KMS-11 (cell line): ENCODE results near the gene ZNF536.

Experiments
- H2AFZ ChIP-seq: fragments of 200-600 bp; sonication (generic); 2 replicates; pipeline ENCODE4 v1.6.1; 2016; ENCODE audit warnings: antibody characterized with exemption, mixed run types, low read depth
- H3K27ac ChIP-seq: fragments of 200-600 bp; sonication (generic); 2 replicates; pipeline ENCODE4 v1.6.1; 2016; ENCODE audit warnings: mild to moderate bottlenecking, mixed run types
- H3K27me3 ChIP-seq: fragments of 200-600 bp; sonication (generic); 2 replicates; pipeline ENCODE4 v1.6.1; 2017; ENCODE audit warnings: mild to moderate bottlenecking, low read depth, mixed run types, moderate library complexity; ENCODE audit not compliant: insufficient read depth
- H3K36me3 ChIP-seq: fragments of 200-600 bp; sonication (generic); 2 replicates; pipeline ENCODE4 v1.6.1; 2017; ENCODE audit warnings: mild to moderate bottlenecking, mixed run types; ENCODE audit not compliant: insufficient read depth
- H3K4me1 ChIP-seq: fragments of 200-600 bp; sonication (generic); 2 replicates; pipeline ENCODE4 v1.6.1; 2016; ENCODE audit warnings: mild to moderate bottlenecking, low read depth, mixed run types; ENCODE audit not compliant: poor library complexity, severe bottlenecking
- H3K4me2 ChIP-seq: fragments of 200-600 bp; sonication (generic); 2 replicates; pipeline ENCODE4 v1.7.0; 2016; ENCODE audit warnings: mild to moderate bottlenecking, mixed run types
- H3K4me3 ChIP-seq: fragments of 200-600 bp; sonication (generic); IDR thresholded peaks from 2 replicates; pipeline ENCODE4 v1.6.1; 2017; ENCODE audit warnings: low read depth, low read length, mixed read lengths; ENCODE audit not compliant: insufficient read depth
- H3K79me2 ChIP-seq: fragments of 200-600 bp; sonication (generic); 2 replicates; pipeline ENCODE4 v1.6.1; 2016; ENCODE audit warnings: low read depth, mixed run types; ENCODE audit not compliant: insufficient read depth
- H3K9ac ChIP-seq: fragments of 200-600 bp; sonication (generic); 2 replicates; pipeline ENCODE4 v1.6.1; 2016; ENCODE audit warnings: mild to moderate bottlenecking, mixed run types
- H4K20me1 ChIP-seq: fragments of 200-600 bp; sonication (generic); 2 replicates; pipeline ENCODE4 v1.6.1; 2016; ENCODE audit warnings: mild to moderate bottlenecking, mixed run types; ENCODE audit not compliant: insufficient read depth
- TF ChIP-seq, protein P1 (sequence below): fragments of 200-600 bp; sonication (generic); conservative IDR thresholded peaks from 2 replicates; pipeline ENCODE4 v1.6.1; 2017; ENCODE audit warnings: low read depth, mild to moderate bottlenecking, antibody characterized with exemption, low read length, moderate library complexity, mixed read lengths

ZNF536 gene

DNA sequence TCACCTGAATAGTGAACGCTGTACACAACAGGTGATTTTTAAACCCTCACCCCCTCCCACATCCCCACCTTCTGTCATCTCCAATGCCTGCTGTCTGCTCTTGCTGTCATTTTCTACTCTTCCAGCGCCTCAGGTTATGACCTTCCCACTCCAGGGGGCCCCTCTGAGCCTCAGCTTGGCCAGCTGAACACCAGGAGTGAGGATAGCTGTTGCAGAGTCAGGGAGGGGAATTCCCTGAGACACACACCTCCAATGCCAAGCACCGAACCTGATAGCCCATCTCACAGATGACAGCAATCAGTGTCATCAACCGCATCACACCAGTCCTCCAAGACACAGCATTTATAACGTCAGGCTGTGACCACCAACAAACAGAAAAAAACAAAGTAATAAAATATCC, 193.5 kb downstream of the ZNF536 start:
- Histone ChIP-seq H3K4me1 (no peaks in the 10 kb centered on the region), H4K20me1 (no peaks in the 10 kb centered on the region), H3K27ac (no peak overlapping the region), H3K9ac (no peak overlapping the region), H3K36me3 (no peaks in the 10 kb centered on the region), H3K27me3 (no peaks in the 10 kb centered on the region; the same call in 1 of the 2 replicates), H3K4me2 (no peak overlapping the region), H3K4me3 (no peak overlapping the region), H3K79me2 (no peaks in the 10 kb centered on the region), H2AFZ (no peak overlapping the region)
- TF ChIP-seq, protein P1, sequence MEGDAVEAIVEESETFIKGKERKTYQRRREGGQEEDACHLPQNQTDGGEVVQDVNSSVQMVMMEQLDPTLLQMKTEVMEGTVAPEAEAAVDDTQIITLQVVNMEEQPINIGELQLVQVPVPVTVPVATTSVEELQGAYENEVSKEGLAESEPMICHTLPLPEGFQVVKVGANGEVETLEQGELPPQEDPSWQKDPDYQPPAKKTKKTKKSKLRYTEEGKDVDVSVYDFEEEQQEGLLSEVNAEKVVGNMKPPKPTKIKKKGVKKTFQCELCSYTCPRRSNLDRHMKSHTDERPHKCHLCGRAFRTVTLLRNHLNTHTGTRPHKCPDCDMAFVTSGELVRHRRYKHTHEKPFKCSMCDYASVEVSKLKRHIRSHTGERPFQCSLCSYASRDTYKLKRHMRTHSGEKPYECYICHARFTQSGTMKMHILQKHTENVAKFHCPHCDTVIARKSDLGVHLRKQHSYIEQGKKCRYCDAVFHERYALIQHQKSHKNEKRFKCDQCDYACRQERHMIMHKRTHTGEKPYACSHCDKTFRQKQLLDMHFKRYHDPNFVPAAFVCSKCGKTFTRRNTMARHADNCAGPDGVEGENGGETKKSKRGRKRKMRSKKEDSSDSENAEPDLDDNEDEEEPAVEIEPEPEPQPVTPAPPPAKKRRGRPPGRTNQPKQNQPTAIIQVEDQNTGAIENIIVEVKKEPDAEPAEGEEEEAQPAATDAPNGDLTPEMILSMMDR, result no peak

DNA sequence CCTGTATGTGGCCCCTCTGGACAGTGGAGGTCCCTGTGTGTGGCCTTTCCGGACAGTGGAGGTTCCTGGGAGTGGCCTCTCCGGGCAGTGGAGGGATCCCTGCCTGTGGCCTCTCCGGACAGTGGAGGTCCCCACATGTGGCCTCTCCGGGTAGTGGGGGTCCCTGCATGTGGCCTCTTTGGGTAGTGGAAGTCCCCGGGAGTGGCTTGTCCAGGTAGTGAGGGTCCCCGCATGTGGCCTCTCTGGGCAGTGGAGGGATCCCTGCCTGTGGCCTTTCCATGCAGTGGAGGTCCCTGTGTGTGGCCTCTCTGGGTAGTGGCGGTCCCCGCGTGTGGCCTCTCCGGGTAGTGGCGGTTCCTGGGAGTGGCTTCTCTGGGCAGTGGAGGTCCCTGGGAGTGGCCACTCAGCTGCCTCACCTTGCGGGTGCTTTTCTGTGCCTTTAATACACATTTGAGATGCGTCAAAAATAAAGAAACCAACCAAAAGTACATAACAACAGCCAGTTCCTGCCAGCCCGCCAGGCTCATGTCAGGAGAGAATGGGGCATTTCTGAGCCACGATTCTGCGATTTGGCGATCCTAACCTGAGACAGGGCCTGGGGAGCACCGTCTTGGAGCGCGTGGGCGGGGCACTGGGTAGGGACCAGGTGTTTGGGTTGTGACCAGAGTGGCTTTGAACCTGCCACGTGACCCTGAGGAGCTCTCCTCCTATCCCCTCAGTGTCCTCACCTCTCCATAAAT, 194.7 kb downstream of the ZNF536 start:
- Histone ChIP-seq H3K27me3 (no peaks in the 10 kb centered on the region; the same call in 1 of the 2 replicates), H3K36me3 (no peaks in the 10 kb centered on the region), H3K9ac (no peak overlapping the region), H3K4me1 (no peaks in the 10 kb centered on the region), H3K79me2 (no peaks in the 10 kb centered on the region), H3K4me3 (no peak overlapping the region), H3K27ac (no peak overlapping the region), H4K20me1 (no peaks in the 10 kb centered on the region), H2AFZ (no peak overlapping the region), H3K4me2 (no peak overlapping the region)
- TF ChIP-seq, protein P1, result no peak

DNA sequence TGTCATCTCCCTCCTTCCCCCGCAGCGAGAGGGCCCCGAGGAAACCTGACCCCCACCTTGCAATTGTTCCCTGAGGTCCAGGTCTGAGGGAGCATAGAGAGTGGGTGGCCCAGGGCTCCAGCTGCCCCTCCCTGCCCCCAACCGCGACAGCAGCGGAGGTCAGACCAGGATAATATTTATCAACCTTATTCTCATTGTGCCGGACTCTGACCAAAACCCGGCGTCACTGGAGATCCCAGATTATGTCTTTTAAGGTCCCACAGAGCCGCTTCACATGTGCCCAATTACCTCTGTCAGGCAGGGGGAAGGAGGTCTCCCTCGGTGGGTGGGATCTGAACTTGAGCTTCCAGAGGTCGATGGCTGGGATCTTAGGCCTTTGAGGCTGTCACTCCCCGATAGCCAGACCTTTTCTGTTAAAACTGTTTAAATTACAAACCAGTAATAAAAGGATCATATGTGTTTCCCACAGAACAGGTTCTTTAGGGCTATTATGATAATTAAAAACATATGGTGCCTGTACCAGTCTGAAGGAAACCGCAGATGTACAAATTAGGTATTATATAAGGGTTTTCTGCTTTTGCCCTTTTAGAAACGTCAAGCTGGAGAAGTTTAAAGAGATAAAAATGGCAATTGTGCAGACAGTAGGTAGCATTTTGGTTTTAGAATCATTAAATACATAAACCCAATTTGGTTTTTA, 195.5 kb downstream of the ZNF536 start:
- H3K4me3 ChIP-seq, result no peak overlapping the region
- no peak overlapping the region for H3K4me2 ChIP-seq
- TF ChIP-seq, protein P1, result no peak
- no peaks in the 10 kb centered on the region; the same call in 1 of the 2 replicates for H3K27me3 ChIP-seq
- H3K36me3 ChIP-seq, result no peaks in the 10 kb centered on the region
- H2AFZ ChIP-seq, result no peak overlapping the region
- H3K27ac ChIP-seq, result no peak overlapping the region
- H4K20me1 ChIP-seq, result no peaks in the 10 kb centered on the region
- no peaks in the 10 kb centered on the region for H3K4me1 ChIP-seq
- H3K9ac ChIP-seq, result no peak overlapping the region
- H3K79me2 ChIP-seq, result no peaks in the 10 kb centered on the region

DNA sequence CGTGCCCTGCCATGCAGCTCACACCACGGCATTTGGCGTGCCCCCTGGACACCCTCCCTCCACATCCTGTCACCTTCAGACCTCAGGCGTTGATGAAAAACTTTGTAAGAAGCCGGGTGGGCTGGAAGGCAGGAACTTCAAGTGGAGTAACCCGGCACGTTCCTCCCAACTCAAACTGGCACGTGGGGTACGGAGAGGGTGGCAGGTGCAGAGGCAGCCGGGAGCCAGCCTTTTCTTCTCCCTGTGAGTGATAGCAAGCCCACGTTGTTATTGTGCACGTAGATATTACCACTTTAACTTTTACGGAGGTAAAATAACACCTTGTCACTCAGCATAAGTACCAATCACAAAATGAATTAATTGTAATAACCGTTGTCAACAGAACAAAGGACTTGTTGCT, 198.0 kb downstream of the ZNF536 start:
- Histone ChIP-seq H3K4me3 (no peak overlapping the region), H4K20me1 (no peaks in the 10 kb centered on the region), H3K27me3 (no peaks in the 10 kb centered on the region), H3K4me2 (no peak overlapping the region), H3K9ac (no peak overlapping the region), H3K4me1 (no peaks in the 10 kb centered on the region), H3K36me3 (no peaks in the 10 kb centered on the region), H3K27ac (no peak overlapping the region), H3K79me2 (no peaks in the 10 kb centered on the region), H2AFZ (no peak overlapping the region)
- TF ChIP-seq, protein P1, result no peak
